NCI-H2081 treated with DMSO at 0.1 percent for 48 hours (cell line): Measurements from ENCODE around the gene NBR1.
"Not testable (repeated sequence)": the region's sequence is repeated elsewhere in the genome, so short reads cannot be mapped to it uniquely, and the experiment has no call there.

Experiments used
- DNase-seq: peaks from one replicate; lab custom pipeline; 2025; lab: John Stamatoyannopoulos, UW

Gene NBR1

DNA sequence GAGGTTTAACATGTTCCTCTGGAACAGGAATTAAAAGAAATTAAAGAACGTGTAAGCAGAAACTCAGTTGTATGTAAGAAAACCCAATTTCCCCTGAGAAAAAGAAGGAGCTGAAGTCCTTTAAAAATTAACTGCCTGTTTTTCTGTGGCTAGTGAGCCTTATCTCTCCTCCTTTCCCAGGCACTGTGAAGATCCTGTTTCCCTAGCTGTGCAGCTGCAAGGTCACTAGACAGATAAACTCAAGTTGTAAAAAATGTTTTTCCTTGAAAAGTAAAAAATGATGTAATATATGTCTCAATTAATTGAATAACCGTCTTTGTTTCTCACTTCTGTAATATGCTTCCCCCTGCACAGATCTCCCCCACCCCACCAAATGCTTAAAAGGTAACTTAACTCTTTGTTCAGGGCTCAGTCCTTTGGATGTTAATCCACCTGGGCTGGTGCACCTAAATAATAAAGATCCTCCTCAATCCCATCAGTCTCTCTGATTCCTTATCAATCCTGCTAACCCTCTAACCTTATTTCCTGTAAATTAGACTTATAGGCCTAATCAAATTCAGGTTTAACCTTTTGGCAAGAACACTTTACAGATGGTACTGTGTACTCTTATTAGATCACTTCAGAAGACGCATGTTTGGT, 17.7 kb upstream of the NBR1 start:
- DNase-seq, result not testable (repeated sequence)

- no peak for DNase-seq
Measured at GRCh38 chr17:43155666-43156065, 15.3 kb upstream of the NBR1 start.

DNA sequence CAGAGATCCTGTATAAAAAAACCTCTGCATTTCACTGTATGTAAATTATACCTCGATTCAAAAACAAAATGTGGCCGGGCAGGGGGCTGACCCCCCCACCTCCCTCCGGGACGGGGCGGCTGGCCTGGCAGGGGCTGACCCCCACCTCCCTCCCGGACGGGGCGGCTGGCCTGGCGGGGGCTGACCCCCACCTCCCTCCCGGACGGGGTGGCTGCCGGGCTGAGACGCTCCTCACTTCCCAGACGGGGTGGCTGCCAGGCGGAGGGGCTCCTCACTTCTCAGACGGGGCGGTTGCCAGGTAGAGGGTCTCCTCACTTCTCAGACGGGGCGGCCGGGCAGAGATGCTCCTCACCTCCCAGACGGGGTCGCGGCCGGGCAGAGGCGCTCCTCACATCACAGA, 11.8 kb upstream of the NBR1 start:
- not testable (repeated sequence) for DNase-seq

DNA sequence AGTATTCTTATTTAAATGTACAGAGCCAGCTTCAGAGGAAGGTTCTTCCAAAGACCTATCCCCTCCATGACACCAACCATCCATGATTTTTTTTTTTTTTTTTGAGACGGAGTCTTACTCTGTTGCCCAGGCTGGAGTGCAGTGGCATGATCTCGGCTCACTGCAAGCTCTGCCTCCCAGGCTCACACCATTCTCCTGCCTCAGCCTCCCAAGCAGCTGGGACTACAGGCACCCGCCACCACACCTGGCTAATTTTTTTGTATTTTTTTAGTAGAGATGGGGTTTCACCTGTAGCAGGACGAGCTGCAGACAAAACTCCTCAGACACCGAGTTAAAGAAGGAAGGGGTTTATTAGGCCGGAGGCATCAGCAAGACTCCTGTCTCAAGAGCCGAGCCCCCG, 11.1 kb upstream of the NBR1 start:
- not testable (repeated sequence) for DNase-seq

- not testable (repeated sequence) for DNase-seq
Measured at GRCh38 chr17:43165971-43166370, 5.0 kb upstream of the NBR1 start.

DNA sequence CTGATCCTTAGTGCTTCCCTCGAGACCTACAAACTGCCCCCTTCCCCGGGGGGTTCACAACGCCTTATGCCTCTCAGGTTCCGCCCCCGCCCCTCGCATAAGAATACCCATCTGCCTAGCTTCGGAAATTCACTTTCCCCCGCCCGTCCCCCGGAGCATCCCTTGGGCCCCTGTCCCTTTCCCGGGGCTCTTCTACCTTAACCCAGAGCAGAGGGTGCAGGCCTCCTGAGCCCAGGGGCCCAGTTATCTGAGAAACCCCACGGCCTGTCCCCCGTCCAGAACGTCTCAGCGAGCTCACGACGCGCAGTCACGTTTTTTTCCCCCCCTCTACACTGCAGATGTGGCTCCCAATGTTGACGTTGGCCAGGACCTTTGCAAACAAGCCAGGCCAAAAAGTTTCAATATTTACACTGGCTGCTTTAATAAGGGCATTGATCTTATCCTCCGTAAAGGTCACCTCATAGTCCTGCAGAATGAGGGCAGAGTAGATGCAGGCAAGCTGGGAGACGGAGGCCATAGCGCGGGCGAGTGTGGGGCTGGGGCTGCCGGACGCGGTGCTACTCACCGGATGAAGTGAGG, 1.4 kb upstream of the NBR1 start:
- DNase-seq, result no peak

- peak; percentile 98 for DNase-seq
Measured at GRCh38 chr17:43170140-43170765, 761 bp upstream of the NBR1 start.

- DNase-seq, result no peak
Measured at GRCh38 chr17:43171586-43172487, 823 bp downstream of the NBR1 start.

- no peak for DNase-seq
Measured at GRCh38 chr17:43175213-43176118, 4.5 kb downstream of the NBR1 start.

DNA sequence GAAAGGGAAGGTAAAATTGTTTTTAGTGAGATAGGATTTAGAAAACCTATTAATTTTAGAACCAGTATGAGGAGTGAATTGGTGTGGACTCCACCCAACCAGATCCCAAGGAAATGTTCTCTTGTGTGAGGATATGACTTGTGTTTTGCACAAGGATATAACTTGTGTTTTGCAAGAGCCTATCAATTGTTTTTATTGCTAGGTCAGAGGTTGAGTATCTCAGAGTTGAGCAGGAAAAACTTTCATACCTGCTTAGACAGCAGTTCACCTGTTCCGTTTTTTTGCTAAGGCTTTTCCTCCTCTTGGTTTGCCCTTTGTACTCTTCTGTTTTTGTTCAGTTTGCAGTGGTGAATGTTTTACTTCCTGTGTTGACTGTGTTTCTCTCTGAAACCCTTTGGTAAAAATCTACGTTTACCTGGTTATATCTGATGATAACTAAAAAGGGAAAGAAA, 5.1 kb downstream of the NBR1 start:
- DNase-seq, result no peak

GRCh38 chr17:43183921-43184320, 12.9 kb downstream of the NBR1 start:
- DNase-seq, result no peak

DNA sequence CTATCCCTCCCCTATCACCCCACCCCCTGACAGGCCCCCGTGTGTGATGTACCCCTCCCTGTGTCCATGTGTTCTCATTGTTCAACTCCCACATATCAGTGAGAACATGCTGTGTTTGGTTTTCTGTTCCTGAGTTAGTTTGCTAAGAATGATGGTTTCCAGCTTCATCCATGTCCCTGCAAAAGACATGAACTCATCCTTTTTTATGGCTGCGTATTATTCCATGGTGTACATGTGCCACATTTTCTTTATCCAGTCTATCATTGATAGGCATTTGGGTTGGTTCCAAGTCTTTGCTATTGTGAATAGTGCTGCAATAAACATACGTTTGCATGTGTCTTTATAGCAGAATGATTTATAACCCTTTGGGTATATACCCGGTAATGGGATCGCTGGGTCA, 15.6 kb downstream of the NBR1 start:
- DNase-seq, result not testable (repeated sequence)

DNA sequence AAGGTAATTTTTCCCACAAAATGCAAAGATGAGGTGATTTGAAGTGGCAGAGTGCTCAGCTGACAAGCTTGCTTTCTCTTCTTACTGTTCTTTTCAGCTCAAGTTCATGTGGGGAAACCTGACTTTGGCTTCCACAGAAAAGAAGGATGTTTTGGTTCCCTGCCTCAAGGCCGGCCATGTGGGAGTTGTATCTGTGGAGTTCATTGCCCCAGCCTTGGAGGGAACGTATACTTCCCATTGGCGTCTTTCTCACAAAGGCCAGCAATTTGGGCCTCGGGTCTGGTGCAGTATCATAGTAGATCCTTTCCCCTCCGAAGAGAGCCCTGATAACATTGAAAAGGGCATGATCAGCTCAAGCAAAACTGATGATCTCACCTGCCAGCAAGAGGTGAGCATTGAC, 22.2 kb downstream of the NBR1 start:
- DNase-seq, result no peak

DNA sequence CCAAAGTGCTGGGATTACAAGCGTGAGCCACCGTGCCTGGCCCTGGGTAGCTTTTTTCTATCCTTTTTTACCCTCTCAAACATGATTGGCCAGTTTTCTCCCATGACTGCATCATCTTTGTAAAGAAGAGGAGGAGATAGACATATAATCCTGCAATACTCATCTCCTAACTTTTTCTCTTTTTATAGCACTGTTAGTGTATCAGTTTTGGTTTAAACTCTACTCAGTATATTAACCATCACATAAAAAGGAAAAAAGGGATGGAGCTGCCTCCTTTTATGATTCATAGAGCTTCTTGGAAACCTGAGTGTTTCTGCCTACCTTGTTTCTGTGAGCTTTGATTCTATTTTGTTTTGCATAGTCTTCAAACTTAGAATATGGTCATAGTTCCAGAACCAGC, 28.6 kb downstream of the NBR1 start:
- DNase-seq, result no peak

- no peak for DNase-seq
Measured at GRCh38 chr17:43200127-43200526, 29.1 kb downstream of the NBR1 start.

GRCh38 chr17:43203013-43203412, 32.0 kb downstream of the NBR1 start:
- DNase-seq, result not testable (repeated sequence)

- DNase-seq, result no peak
Measured at GRCh38 chr17:43210576-43210975, 39.6 kb downstream of the NBR1 start.

- DNase-seq, result no peak
Measured at GRCh38 chr17:43211123-43211479, 40.1 kb downstream of the NBR1 start.

- DNase-seq, result no peak
Measured at GRCh38 chr17:43211480-43212402, 40.7 kb downstream of the NBR1 start, which contains the start of gene TMEM106A. Gene TMEM106A (plus strand): TSS chr17:43211875. CDS start chr17:43213042, 1,167 bp downstream.
